GM18870 (cell line): ENCODE measurements around the gene HPDL.
"Not testable (repeated sequence)": the region's sequence is repeated elsewhere in the genome, so short reads cannot be mapped to it uniquely, and the experiment has no call there.

Experiments used
- ATAC-seq: cut with Tn5 transposase; IDR thresholded peaks from one replicate; pipeline ENCODE4 v1.9.1; 2021; ENCODE audit warnings: moderate library complexity; ENCODE audit not compliant: unreplicated experiment

Gene HPDL

GRCh38 chr1:45348966-45349677, 22.4 kb downstream of the HPDL start:
- ATAC-seq: no peak

- ATAC-seq: no peak
Measured at GRCh38 chr1:45351508-45351907, 24.8 kb downstream of the HPDL start.

DNA sequence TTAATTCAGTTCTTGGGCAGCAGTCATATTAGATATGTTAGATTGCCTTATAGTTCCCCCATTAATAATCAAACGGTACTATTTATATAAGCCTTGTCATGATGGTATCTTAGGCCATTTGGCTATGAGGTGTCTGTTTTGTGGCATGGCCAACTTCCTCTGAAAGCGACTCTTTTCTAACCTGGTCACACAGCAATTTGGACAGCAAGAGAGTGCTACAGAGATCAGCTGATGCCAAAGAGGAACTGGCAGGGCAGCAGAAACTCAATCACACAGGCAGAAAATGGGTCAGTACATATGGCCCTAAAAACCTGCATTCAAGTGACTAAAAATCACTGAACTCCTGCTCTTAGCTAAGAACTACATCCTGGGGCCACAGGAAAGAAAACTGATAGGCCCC, 27.0 kb downstream of the HPDL start:
- no peak for ATAC-seq

DNA sequence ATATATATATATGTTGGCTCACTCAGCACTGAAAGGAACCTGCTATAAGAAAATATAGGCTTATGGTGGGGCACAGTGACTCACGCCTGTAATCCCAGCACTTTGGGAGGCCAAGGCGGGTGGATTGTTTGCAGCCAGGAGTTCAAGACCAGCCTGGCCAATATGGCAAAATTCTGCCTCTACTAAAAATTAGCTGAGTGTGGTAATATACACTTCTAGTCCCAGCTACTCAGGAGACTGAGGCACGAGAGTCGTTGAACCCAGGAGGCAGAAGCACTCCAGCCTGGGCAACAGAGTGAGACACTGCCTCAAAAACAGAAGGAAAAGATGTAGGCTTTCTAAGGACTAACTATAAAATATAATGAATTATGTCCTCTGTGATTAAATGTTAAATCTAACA, 28.1 kb downstream of the HPDL start:
- no peak for ATAC-seq

DNA sequence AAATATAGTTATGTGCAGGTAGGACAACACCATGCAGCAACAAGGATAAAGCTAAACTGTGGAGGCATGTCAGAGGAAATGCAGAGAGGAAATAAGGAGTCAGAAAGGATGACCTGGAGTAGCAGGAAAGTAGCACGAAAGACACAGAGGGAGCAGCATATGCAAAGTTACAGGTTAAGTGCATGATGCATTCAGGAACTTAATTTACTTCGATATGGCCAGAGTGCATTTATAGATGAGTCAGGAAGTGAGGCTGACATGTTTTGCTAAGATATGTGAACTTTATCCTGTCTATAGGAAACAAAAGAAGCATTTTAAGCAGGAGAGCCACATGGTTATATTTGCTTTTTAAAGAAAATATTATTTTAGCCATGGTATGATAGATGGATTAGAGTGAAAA, 29.0 kb downstream of the HPDL start:
- no peak for ATAC-seq

GRCh38 chr1:45356186-45356585, 29.5 kb downstream of the HPDL start:
- no peak for ATAC-seq

- no peak for ATAC-seq
Measured at GRCh38 chr1:45359882-45360513, 33.3 kb downstream of the HPDL start.

- ATAC-seq: not testable (repeated sequence)
Measured at GRCh38 chr1:45360981-45361380, 34.3 kb downstream of the HPDL start.

DNA sequence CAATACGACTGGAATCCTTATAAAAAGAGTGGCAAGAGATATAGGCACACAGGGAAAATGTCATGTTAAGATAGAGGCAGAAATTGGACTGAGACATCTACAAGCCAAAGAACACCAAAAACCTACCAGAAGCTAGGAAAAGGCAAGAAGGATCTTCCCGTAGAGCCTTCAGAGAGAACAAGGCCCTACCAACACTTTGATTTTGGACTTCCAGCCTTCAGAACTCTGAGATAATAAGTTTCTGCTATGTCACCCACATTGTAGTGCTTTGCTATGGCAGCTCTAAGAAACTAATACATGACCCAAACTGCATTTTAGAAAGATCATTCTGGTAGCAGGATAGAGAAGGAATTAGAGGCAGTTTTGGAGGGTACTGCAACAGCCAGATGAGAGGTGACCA, 37.6 kb downstream of the HPDL start:
- no peak for ATAC-seq

GRCh38 chr1:45365051-45365450, 38.4 kb downstream of the HPDL start:
- peak; percentile 60 for ATAC-seq

DNA sequence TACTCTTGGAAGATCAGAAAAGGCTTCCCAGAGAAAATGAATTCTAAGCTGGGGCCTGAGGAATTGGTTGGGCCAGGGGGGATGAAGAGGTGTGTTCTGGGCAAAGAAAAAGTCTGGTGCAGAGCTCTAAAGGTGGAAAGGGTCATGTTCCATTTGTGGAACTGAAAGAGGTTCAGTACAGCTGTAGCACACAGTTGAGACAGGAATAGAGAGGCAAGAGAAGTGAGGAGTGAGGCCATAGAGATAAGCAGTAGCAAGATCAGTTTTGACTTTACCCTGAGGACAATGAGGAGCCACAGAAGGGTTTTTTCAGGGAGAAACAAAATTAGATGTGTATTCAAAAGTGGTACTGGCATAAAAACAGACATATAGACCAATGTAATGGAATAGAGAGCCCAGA, 43.9 kb downstream of the HPDL start:
- ATAC-seq: peak; percentile 47

GRCh38 chr1:45373573-45373972, 46.9 kb downstream of the HPDL start:
- no peak for ATAC-seq

GRCh38 chr1:45375104-45376090, 48.7 kb downstream of the HPDL start:
- no peak for ATAC-seq

- ATAC-seq: no peak
Measured at GRCh38 chr1:45378184-45378583, 51.5 kb downstream of the HPDL start.
